Upper lobe of left lung (tissue), 6 donors: ENCODE results near the gene MANSC4. TPM values are rescaled to one million over a fixed set of nuclear protein-coding genes. Genes with fewer than 3 reads are reported as not detected.

Experiments used
- ATAC-seq, 2 donors: fragments of 200-7000 bp; cut with Tn5 transposase; one replicate each; pipeline ENCODE4 v1.9.1; 2022; ENCODE audit warnings: mild to moderate bottlenecking in 2 of 2, moderate library complexity in 2 of 2; ENCODE audit not compliant: low FRiP score in 2 of 2
- DNase-seq, 2 donors: peaks; one replicate each; pipeline ENCODE4 v3.0.0-alpha.2; 2019 to 2020
- H3K27ac ChIP-seq, 4 donors: fragments of 200-600 bp; sonication (generic); one replicate each; pipeline ENCODE4 v1.5.1; 2016 to 2019
- H3K27me3 ChIP-seq, 4 donors: fragments of 200-600 bp; sonication (generic); one replicate each; pipeline ENCODE4 v1.5.1; 2017 to 2019
- H3K36me3 ChIP-seq, 4 donors: fragments of 200-600 bp; sonication (generic); one replicate each; pipeline ENCODE4 v1.5.1; 2016 to 2019
- H3K4me1 ChIP-seq, 4 donors: fragments of 200-600 bp; sonication (generic); one replicate each; pipeline ENCODE4 v1.5.1; 2018 to 2019
- H3K4me3 ChIP-seq, 4 donors: fragments of 200-600 bp; sonication (generic); one replicate each; pipeline ENCODE4 v1.5.1; 2017 to 2019; ENCODE audit warnings: mild to moderate bottlenecking in 2 of 4, moderate library complexity in 1 of 4
- H3K9me3 ChIP-seq, 4 donors: fragments of 200-600 bp; sonication (generic); one replicate each; pipeline ENCODE4 v1.5.1; 2018 to 2019
- CTCF ChIP-seq, 6 experiments: fragments of 450-650 bp in 4 of 6; fragments of 200-600 bp in 2 of 6; sonication (generic) in 2 of 6; IDR thresholded peaks; one replicate each; pipeline ENCODE4 v1.5.1; 2016 to 2019; ENCODE audit warnings: antibody characterized with exemption in 6 of 6
- EP300 ChIP-seq, 4 donors: sonication (generic); formaldehyde crosslinking; IDR thresholded peaks; one replicate each; pipeline ENCODE4 v1.5.1; 2017; ENCODE audit warnings: antibody characterized with exemption in 4 of 4, control low read depth in 2 of 4
- POLR2A ChIP-seq, 4 donors: fragments of 450-650 bp; IDR thresholded peaks; one replicate each; pipeline ENCODE4 v1.5.1; 2016 to 2017; ENCODE audit warnings: antibody characterized with exemption in 4 of 4, mild to moderate bottlenecking in 2 of 4
- POLR2AphosphoS5 ChIP-seq, 2 donors: sonication (generic); formaldehyde crosslinking; IDR thresholded peaks; one replicate each; pipeline ENCODE4 v1.5.1; 2017; ENCODE audit warnings: antibody characterized with exemption in 2 of 2
- WGBS, 2 donors: methylation state at CpG; one replicate each; pipeline ENCODE4 v1.1.5; 2017 to 2018; 5-methylcytosine and 5-hydroxymethylcytosine counted together
- total RNA-seq, 6 donors: library from RNA; depleted of rRNA in 4 of 6; stranded (reverse); fragments of >200 nt in 4 of 6; gene quantifications; one replicate each; pipeline versions ENCODE4 v1.1.0 to v1.2.1, GENCODE V29; 2016 to 2021
- donor health status: DM: no; HTN: no; CAD: no; lungs with moderate emphysema.
- donor health status: DM: no; HTN: yes; CAD: no; lungs with severe emphysema.

The MANSC4 gene
- total RNA-seq, 6 donors from 2014 or later: not detected

DNA sequence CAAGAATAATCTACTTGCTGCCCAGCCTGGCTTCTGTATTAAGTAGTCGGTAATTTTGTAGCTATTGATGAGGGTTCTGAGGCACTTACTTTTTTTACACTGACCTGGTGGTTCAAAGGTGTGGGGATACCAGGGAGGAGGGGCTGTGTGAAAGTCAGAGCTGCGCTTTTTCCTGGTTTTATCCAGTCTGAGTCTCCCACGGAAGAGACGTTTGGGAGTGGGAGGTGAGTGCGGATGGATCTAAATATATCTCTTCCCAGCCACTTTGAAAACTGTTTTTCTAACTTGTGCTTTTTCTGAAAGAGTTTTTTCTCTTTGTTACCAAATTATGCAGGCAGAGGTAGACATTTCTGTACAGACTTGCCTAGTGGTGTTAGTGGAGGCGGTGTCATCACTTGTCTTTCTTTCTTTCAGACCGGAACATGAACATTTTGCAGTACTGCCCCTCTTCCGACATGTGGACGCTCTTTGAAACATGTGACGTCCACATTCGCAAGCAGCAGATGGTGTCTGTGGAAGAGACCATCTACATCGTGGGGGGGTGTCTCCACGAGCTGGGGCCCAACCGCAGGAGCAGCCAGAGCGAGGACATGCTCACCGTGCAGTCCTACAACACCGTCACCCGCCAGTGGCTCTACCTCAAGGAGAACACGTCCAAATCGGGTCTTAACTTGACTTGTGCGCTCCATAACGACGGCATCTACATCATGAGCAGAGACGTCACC is 17.4 kb upstream of the MANSC4 start:
- peak in 1 of 2 donors; percentile 45 for DNase-seq
- Histone ChIP-seq H3K4me1 (no peaks in the 10 kb centered on the region), H3K4me3 (no peak overlapping the region), H3K36me3 (peaks cover 0 to 72% (median 35%) of the 10 kb centered on the region in 4 donors), H3K9me3 (no peaks in the 10 kb centered on the region), H3K27me3 (no peaks in the 10 kb centered on the region), H3K27ac (no peak overlapping the region)
- TF ChIP-seq POLR2AphosphoS5 (IDR thresholded peaks at IDR 0.05) (no peak), POLR2A (IDR thresholded peaks at IDR 0.05) (no peak), CTCF (IDR thresholded peaks at IDR 0.05) (no peak), EP300 (IDR thresholded peaks at IDR 0.05) (no peak)
- ATAC-seq: no peak
- WGBS, 2 donors: 95% methylated on average over 23 to 24 of the region's 24 CpGs

GRCh38 chr12:27796128-27796527 is 16.1 kb upstream of the MANSC4 start:
- H3K36me3 ChIP-seq: peaks cover 0 to 84% (median 45%) of the 10 kb centered on the region in 4 donors
- H3K27me3 ChIP-seq: no peaks in the 10 kb centered on the region
- peak overlapping the region in 1 of 4 donors; percentile 30 for H3K27ac ChIP-seq
- no peak overlapping the region for H3K4me3 ChIP-seq
- no peak for DNase-seq
- no peaks in the 10 kb centered on the region for H3K9me3 ChIP-seq
- TF ChIP-seq CTCF (IDR thresholded peaks at IDR 0.05) (no peak), EP300 (IDR thresholded peaks at IDR 0.05) (no peak), POLR2AphosphoS5 (IDR thresholded peaks at IDR 0.05) (no peak), POLR2A (IDR thresholded peaks at IDR 0.05) (no peak)
- WGBS, 2 donors: 74 to 85% methylated on average over 7 of the region's 7 CpGs
- no peak for ATAC-seq
- H3K4me1 ChIP-seq: no peaks in the 10 kb centered on the region

DNA sequence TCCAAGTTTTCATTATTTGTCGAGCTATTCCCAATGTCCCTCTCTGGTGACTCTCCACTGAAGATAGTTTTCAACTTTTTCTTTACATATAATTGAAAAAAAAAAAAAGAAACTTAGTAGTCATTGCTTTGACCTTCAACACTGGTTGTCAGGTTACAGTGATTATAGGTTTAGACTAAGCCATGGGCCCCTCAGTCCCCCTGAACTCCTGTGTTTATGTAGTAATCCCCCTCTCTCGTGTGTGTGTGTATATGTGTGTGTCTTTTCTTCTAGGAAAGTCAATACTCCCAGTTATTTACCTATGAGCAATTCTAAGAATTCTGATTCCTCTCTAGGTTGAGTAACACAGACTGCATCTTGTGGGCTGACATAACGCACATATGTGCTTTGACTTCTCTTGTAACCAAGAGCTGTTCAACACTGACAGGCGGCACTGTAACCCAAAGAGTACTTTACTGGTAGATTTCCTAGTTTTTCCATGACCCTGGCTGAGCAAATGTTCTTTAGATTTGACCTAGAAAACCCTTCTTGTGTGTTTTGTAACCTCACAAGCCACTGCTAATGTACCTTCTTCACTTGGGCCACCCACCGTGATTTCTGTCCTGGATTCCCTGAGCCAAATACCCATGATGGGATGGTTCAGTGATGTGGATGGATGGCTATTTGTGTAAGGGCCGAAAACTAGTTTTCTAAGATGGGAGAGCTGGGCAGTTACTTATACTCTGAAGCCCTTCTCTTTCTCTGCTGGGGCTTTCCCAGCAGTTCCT is 15.0 kb upstream of the MANSC4 start:
- no peak for TF ChIP-seq POLR2AphosphoS5 (IDR thresholded peaks at IDR 0.05)
- TF ChIP-seq CTCF (IDR thresholded peaks at IDR 0.05): no peak
- TF ChIP-seq POLR2A (IDR thresholded peaks at IDR 0.05): no peak
- TF ChIP-seq EP300 (IDR thresholded peaks at IDR 0.05): no peak
- no peak for ATAC-seq
- H3K4me1 ChIP-seq: no peaks in the 10 kb centered on the region
- DNase-seq: no peak
- no peak overlapping the region for H3K27ac ChIP-seq
- no peaks in the 10 kb centered on the region for H3K27me3 ChIP-seq
- H3K9me3 ChIP-seq: no peaks in the 10 kb centered on the region
- H3K36me3 ChIP-seq: peaks cover 0 to 84% (median 45%) of the 10 kb centered on the region in 4 donors
- 78 to 85% methylated on average over 6 of the region's 6 CpGs for WGBS, 2 donors
- H3K4me3 ChIP-seq: no peak overlapping the region

GRCh38 chr12:27790179-27790578 is 10.1 kb upstream of the MANSC4 start:
- ATAC-seq: no peak
- peaks cover 0 to 10% (median 7%) of the 10 kb centered on the region in 4 donors for H3K4me1 ChIP-seq
- DNase-seq: no peak
- no peaks in the 10 kb centered on the region for H3K9me3 ChIP-seq
- no peak overlapping the region for H3K4me3 ChIP-seq
- 96 to 98% methylated on average over 2 of the region's 2 CpGs for WGBS, 2 donors
- H3K27ac ChIP-seq: no peak overlapping the region
- H3K36me3 ChIP-seq: peaks cover 0 to 43% (median 24%) of the 10 kb centered on the region in 4 donors
- no peaks in the 10 kb centered on the region for H3K27me3 ChIP-seq
- TF ChIP-seq CTCF (IDR thresholded peaks at IDR 0.05): no peak
